Measurements from ENCODE around the gene SPI1.

SPI1 gene

GRCh38 chr11:47387944-47388696, 9.8 kb upstream of the SPI1 start:
- peak in 1 of 2 donors; percentile 55 for DNase-seq

- DNase-seq, result no peak
Observed at GRCh38 chr11:47384498-47384897, 6.2 kb upstream of the SPI1 start.

GRCh38 chr11:47383071-47383470, 4.7 kb upstream of the SPI1 start:
- DNase-seq, result no peak

GRCh38 chr11:47380078-47380477, 1.7 kb upstream of the SPI1 start:
- no peak for DNase-seq

GRCh38 chr11:47379317-47379716, 970 bp upstream of the SPI1 start:
- no peak for DNase-seq

- no peak for DNase-seq
Observed at GRCh38 chr11:47378836-47379170, 456 bp upstream of the SPI1 start.

- DNase-seq, result no peak
Observed at GRCh38 chr11:47377571-47378009, 757 bp downstream of the SPI1 start.

GRCh38 chr11:47376525-47377371, 1.6 kb downstream of the SPI1 start:
- DNase-seq, result peak in 1 of 2 donors; percentile 55

GRCh38 chr11:47376107-47376524, 2.2 kb downstream of the SPI1 start:
- no peak for DNase-seq

GRCh38 chr11:47375546-47376085, 2.7 kb downstream of the SPI1 start:
- no peak for DNase-seq

GRCh38 chr11:47375020-47375419, 3.3 kb downstream of the SPI1 start:
- DNase-seq, result no peak

GRCh38 chr11:47374720-47375019, 3.7 kb downstream of the SPI1 start:
- DNase-seq, result no peak

GRCh38 chr11:47373876-47374719, 4.2 kb downstream of the SPI1 start:
- DNase-seq, result peak; percentile 81 to 83

GRCh38 chr11:47372422-47372821, 5.9 kb downstream of the SPI1 start:
- no peak for DNase-seq

- no peak for DNase-seq
Observed at GRCh38 chr11:47369676-47370075, 8.7 kb downstream of the SPI1 start.

- no peak for DNase-seq
Observed at GRCh38 chr11:47366020-47366490, 12.3 kb downstream of the SPI1 start.

GRCh38 chr11:47361419-47361818, 16.9 kb downstream of the SPI1 start:
- DNase-seq, result no peak

- DNase-seq, result no peak
Observed at GRCh38 chr11:47360341-47360740, 18.0 kb downstream of the SPI1 start.

GRCh38 chr11:47359586-47359985, 18.8 kb downstream of the SPI1 start:
- peak in 1 of 2 donors; percentile 25 for DNase-seq

- no peak for DNase-seq
Observed at GRCh38 chr11:47359162-47359561, 19.2 kb downstream of the SPI1 start.

- DNase-seq, result no peak
Observed at GRCh38 chr11:47358731-47359051, 19.7 kb downstream of the SPI1 start.

GRCh38 chr11:47357985-47358730, 20.2 kb downstream of the SPI1 start:
- no peak for DNase-seq

GRCh38 chr11:47356998-47357329, 21.4 kb downstream of the SPI1 start:
- DNase-seq, result no peak
